ENCODE data around the gene NUDC. TPM values are rescaled to one million over a fixed set of nuclear protein-coding genes. Genes with fewer than 3 reads are reported as not detected.
"Not testable (repeated sequence)": the region's sequence is repeated elsewhere in the genome, so short reads cannot be mapped to it uniquely, and the experiment has no call there.

Gene NUDC
- total RNA-seq, 1 donor, result 21.8 TPM

- DNase-seq (ENCODE audit: low read depth in 2 of 3, low spot score in 2 of 3), result no peak
Observed at GRCh38 chr1:26910343-26911160, 11.0 kb upstream of the NUDC start.

GRCh38 chr1:26911399-26912146 lies 10.0 kb upstream of the NUDC start:
- DNase-seq (ENCODE audit: low read depth in 2 of 3, low spot score in 2 of 3), result no peak

- no peak for DNase-seq (ENCODE audit: low read depth in 2 of 3, low spot score in 2 of 3)
Observed at GRCh38 chr1:26912147-26912490, 9.4 kb upstream of the NUDC start.

- no peak for DNase-seq (ENCODE audit: low read depth in 2 of 3, low spot score in 2 of 3)
Observed at GRCh38 chr1:26913389-26913753, 8.2 kb upstream of the NUDC start.

- DNase-seq (ENCODE audit: low read depth in 2 of 3, low spot score in 2 of 3), result no peak
Observed at GRCh38 chr1:26913754-26914619, 7.6 kb upstream of the NUDC start, which contains the start of gene NR0B2. Gene NR0B2, minus strand, starts transcription at chr1:26913975. Its CDS starts 35 bp downstream, at chr1:26913940.

GRCh38 chr1:26915204-26915842 lies 6.2 kb upstream of the NUDC start:
- DNase-seq (ENCODE audit: low read depth in 2 of 3, low spot score in 2 of 3), result no peak

- no peak for DNase-seq (ENCODE audit: low read depth in 2 of 3, low spot score in 2 of 3)
Observed at GRCh38 chr1:26921126-26921539, 410 bp upstream of the NUDC start.

GRCh38 chr1:26922431-26922729 lies 837 bp downstream of the NUDC start:
- DNase-seq (ENCODE audit: low read depth in 2 of 3, low spot score in 2 of 3), result no peak

GRCh38 chr1:26922901-26923300 lies 1.4 kb downstream of the NUDC start:
- DNase-seq (ENCODE audit: low read depth in 2 of 3, low spot score in 2 of 3), result no peak

- no peak for DNase-seq (ENCODE audit: low read depth in 2 of 3, low spot score in 2 of 3)
Observed at GRCh38 chr1:26923711-26924110, 2.2 kb downstream of the NUDC start.

- DNase-seq (ENCODE audit: low read depth in 2 of 3, low spot score in 2 of 3), result no peak
Observed at GRCh38 chr1:26932531-26932930, 11.0 kb downstream of the NUDC start.

GRCh38 chr1:26936823-26937222 lies 15.3 kb downstream of the NUDC start:
- DNase-seq (ENCODE audit: low read depth in 2 of 3, low spot score in 2 of 3), result no peak

- DNase-seq (ENCODE audit: low read depth in 2 of 3, low spot score in 2 of 3), result no peak
Observed at GRCh38 chr1:26938004-26938658, 16.6 kb downstream of the NUDC start.

GRCh38 chr1:26938659-26939025 lies 17.1 kb downstream of the NUDC start:
- no peak for DNase-seq (ENCODE audit: low read depth in 2 of 3, low spot score in 2 of 3)

GRCh38 chr1:26941311-26941710 lies 19.8 kb downstream of the NUDC start:
- no peak for DNase-seq (ENCODE audit: low read depth in 2 of 3, low spot score in 2 of 3)

- no peak for DNase-seq (ENCODE audit: low read depth in 2 of 3, low spot score in 2 of 3)
Observed at GRCh38 chr1:26942656-26943055, 21.1 kb downstream of the NUDC start.

- no peak for DNase-seq (ENCODE audit: low read depth in 2 of 3, low spot score in 2 of 3)
Observed at GRCh38 chr1:26945138-26945537, 23.6 kb downstream of the NUDC start.

GRCh38 chr1:26945728-26946127 lies 24.2 kb downstream of the NUDC start:
- DNase-seq (ENCODE audit: low read depth in 2 of 3, low spot score in 2 of 3), result no peak

- DNase-seq (ENCODE audit: low read depth in 2 of 3, low spot score in 2 of 3), result no peak
Observed at GRCh38 chr1:26946270-26946669, 24.7 kb downstream of the NUDC start.

- DNase-seq (ENCODE audit: low read depth in 2 of 3, low spot score in 2 of 3), result not testable (repeated sequence)
Observed at GRCh38 chr1:26948725-26949057, 27.1 kb downstream of the NUDC start.

Measured in hematopoietic multipotent progenitor cell (in vitro differentiated cells).